CD4-positive, alpha-beta T cell treated with Interleukin-4 for 4 hours (primary cell): ENCODE data around the gene PVR.
"Not testable (repeated sequence)": the region's sequence is repeated elsewhere in the genome, so short reads cannot be mapped to it uniquely, and the experiment has no call there.

Experiments used
- DNase-seq: peaks from one replicate; pipeline ENCODE4 v3.0.0-alpha.2; 2020

Gene PVR

DNA sequence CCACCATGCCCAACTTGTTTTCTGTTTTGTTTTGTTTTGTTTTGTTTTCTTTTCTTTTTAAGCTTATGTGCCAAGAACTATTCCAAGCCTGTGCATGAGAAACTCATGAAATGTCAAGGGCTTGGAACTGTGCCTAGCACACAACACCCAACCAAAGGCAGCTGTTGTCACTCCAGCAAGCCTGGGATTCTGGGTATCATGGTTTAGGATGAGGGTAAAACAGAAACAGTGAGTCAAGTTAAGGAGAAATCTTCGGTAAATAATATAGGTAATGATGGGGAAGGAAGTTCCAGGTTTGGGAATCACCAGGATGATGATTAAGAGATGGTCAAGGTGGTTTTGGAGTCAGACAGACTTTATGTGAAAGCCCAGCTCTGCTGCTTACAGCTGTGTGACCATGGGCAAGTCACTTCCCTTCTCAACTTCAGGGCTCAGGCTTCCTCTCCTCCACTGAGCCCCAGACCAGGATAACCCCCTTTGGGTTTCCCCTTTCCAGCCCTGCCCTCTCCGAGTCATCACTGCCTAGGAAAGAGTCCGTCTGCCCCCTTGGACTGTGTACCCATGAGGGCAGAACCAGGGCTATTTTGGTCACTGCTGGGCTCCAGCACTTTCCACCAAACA lies 5.0 kb downstream of the PVR start:
- DNase-seq = no peak

DNA sequence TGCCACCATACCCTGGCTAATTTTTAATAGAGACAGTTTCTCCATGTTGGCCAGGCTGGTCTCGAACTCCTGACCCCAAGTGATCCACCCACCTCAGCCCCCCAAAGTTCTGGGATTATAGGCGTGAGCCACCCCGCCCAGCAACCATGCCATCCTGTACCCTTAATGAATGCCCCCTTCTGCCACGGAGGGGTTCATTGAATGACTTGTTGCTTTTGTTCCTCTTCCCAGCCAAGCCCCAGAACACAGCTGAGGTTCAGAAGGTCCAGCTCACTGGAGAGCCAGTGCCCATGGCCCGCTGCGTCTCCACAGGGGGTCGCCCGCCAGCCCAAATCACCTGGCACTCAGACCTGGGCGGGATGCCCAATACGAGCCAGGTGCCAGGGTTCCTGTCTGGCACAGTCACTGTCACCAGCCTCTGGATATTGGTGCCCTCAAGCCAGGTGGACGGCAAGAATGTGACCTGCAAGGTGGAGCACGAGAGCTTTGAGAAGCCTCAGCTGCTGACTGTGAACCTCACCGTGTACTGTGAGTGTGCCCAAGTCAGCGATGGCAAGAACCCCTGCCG lies 6.0 kb downstream of the PVR start:
- no peak for DNase-seq

DNA sequence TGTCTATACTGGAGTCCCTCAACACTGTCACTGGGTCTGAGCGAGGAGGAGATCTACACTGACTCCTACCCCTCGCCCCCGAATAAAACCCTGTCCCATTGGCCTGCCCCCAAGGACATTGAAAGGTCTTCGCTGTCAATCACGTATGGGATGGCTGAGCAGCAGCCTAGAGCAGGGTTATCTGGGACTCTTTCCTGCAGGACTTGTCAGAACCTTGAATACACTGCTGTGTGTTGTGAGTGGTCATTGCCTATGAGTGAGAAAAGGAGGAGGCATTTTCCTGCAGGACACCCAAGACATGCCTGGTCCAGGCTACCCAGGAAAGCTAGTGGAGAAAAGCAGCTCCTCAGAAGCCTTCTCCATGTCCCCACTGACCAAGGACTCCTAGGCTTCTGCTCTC lies 9.6 kb downstream of the PVR start:
- no peak for DNase-seq

DNA sequence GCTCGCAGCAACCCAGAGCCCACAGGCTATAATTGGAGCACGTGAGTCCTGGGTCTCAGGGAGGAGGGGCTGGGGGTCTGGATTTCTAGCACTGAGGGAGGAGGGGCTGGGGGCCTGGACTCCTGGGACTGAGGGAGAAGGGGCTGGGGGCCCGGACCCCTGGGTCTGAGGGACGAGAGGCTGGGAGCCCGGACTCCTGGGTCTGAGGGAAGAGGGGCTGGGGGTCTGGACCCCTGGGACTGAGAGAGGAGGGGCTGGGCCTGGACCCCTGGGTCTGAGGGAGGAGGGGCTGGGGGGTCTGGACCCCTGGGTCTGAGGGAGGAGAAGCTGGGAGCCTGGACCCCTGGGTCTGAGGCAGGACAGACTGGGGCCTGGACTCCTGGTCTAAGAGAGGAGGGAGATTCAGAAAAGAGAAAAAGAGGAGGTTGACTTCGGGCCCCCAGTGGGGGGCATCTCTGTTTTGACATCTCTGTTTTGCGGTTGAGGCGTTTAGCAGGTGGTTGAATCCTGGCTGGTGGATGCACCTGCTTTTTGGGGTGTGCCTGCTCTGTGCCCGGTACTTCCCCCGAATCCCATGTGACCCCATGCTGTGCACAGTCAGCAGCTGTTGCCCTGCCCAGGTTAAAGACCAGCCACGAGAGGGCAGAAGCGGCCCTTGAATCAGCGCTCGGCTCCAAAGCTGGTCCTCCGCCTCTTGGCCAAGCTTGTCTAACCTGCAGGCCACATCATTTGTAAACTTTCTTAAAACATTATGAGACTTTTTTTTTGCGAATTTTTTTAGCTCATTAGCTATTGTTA lies 10.5 kb downstream of the PVR start:
- DNase-seq = peak; percentile 72

DNA sequence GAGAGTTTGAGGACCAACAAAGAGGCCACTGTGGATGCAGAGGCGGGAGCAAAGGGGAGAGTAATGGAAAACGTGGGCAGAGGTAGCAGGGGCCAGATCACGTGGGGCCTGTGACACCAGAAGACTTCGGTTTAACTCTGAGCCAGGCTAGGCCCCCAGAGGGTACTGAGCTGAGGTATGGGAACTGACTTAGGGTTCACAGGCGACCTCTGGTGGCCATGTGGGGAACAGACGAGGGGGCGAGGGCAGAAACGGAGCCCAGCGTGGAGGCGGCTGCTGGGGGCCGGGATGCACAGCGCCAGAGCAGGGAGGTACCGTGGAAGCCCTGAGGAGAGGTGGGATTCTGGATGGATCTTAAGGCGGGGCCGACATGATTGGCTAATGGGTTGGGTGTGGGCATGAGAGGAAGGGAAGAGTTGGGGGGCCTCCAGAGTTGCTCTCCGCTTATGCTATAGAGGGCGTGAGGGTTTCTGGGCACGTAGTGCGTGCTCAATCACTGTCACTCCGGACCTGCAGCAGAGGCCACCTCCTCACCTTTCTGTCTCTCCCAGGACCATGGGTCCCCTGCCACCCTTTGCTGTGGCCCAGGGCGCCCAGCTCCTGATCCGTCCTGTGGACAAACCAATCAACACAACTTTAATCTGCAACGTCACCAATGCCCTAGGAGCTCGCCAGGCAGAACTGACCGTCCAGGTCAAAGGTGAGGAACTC lies 13.7 kb downstream of the PVR start:
- peak; percentile 45 for DNase-seq

DNA sequence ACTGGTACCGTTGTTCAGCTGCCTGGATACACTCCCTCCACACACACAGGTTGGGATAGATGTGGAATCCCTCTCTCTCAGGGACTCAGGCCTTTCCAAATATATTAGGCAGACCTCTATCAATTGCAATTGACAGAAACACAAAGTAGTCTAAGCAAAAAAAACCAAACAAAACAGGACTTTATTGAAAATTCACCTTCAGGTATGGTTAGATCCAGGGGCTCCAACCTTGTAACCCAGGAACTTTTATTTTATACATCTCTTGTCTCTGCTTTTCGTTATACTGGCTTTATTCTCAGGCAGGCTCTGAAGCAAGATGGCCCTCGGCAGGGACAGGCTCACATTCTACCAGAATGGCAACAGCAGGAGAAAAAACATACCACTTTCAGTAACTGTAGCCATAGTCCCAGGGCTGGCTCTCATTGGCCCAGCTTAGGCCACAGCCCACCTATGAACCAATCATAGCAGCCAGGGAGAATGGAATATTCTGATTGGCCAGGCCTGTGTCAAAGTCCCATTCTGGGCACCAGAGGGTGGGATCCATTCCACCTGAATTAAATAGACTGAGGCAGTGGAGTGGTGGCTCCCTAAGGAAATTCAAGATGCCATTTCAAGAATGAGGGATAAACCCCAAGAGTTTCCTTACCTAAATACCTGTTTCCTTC lies 14.5 kb downstream of the PVR start:
- no peak for DNase-seq

DNA sequence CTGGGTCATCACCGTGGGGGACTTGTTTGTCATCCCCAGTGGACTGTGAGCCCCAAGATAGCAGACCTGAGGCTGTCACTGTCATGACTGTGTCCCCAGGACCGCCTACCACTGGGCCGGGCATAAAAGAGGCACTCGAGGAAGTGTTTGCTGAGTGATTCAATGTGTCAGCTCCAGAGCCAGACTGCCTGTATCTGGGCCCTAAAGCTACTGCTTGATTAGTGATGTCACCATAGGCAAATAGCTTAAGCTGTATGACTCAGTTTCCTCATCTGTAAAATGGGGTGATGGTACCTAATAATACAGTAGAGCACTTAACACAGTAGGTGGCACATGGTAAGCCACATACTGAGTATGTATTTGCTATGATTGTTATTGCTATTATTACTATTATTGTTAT lies 16.4 kb downstream of the PVR start:
- DNase-seq = no peak

DNA sequence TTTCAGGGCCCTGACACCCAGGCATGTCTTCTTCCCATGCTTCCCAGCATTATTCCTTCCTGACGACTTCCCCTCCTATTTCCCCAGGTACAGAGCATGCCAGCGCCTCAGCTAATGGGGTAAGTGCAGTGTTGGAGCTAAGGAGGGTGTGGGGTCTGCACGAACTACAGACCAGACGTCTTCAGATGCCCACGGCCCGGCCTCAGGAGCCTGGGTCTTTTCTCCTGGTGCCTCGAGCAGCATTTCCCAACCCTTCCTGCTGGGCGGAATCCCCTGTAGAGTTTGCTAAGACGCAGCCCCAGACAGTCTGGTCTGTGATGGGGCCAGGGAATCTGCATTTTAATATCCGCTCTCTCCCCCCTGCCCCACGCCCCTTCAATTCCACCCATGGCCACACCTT lies 17.5 kb downstream of the PVR start:
- no peak for DNase-seq

DNA sequence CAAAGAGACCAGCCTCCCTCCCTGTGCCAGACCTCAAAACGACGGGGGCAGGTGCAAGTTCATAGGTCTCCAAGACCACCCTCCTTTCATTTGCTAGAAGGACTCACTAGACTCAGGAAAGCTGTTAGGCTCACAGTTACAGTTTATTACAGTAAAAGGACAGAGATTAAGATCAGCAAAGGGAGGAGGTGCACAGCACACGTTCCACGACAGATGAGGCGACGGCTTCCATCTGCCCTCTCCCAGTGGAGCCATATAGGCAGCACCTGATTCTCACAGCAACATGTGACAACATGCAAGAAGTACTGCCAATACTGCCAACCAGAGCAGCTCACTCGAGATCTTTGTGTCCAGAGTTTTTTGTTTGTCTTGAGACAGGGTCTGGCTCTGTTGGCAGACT lies 18.2 kb downstream of the PVR start:
- no peak for DNase-seq

DNA sequence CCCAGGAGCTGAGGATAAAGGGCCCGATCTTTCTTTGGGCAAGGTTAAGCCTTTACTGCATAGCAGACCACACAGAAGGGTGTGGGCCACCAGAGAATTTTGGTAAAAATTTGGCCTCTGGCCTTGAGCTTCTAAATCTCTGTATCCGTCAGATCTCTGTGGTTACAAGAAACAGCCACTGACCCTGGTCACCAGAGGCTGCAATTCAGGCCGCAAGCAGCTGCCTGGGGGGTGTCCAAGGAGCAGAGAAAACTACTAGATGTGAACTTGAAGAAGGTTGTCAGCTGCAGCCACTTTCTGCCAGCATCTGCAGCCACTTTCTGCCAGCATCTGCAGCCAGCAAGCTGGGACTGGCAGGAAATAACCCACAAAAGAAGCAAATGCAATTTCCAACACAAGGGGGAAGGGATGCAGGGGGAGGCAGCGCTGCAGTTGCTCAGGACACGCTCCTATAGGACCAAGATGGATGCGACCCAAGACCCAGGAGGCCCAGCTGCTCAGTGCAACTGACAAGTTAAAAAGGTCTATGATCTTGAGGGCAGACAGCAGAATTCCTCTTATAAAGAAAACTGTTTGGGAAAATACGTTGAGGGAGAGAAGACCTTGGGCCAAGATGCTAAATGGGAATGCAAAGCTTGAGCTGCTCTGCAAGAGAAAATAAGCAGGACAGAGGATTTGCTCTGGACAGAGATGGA lies 19.1 kb downstream of the PVR start:
- no peak for DNase-seq

DNA sequence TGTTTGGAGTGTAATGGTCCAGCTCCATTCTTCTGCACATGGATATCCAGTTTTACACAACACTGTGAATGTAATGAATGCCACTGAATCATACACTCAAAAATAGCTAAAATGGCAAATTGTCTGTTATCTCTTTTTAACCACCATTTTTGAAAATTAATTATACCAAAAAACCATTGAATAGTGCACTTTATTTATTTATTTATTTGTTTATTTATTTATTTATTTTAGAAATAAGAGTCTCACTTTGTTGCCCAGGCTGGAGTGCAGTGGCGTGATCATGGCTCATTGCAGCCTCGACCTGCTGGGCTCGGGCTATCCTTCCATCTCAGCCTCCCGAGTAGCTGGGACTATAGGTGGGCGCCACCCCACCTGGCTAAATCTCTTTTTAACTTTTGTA lies 20.3 kb downstream of the PVR start:
- DNase-seq = no peak

DNA sequence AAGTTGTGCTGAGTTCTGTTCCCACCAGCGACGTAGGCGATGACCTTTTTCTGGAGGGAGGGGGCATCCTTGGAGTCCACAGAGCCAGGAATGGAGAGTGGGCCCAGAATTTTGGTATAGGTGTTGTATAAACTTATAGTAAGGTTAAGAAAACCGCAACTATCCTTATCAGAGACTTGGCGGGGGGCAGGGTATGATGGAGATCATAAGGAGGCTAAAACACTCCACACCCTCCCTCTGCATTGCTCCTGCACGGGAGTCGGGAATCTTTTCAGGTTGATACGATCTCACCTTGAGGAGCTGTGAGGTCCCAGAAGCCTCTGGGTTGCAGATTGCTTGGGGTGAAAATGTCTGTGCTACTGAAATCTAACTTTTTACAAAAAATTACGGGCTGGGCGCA lies 21.3 kb downstream of the PVR start:
- DNase-seq = no peak

DNA sequence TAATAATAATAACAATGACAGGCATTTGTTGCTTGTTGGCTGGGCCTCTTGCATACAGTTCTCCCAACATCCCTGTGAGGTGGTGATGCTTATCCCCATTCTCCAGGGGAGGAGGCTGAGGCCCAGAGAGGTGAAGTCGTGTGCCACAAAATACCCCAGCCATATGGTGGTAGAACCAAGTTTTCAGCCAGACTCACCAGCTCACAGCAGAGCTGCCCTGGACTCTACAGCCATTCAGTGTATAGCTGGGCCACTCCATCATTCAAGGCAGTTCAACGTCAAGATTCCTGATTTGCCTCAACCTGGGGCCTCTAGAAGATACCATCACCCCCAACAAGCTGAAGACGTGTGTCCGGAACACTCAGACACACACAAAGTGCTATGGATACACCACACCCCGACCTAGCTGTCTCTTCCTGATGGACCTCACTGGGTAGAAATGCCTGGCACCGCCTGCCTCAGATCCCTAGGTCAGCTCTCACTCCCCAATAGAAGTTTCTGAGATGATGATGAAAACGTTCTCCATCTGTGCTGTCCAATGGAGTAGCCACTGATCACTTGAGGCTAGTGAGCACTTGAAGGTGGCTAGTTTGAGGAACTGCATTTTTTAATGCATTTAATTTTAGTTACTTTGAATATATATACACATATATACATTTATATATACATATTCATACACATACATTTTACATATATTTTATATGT lies 23.3 kb downstream of the PVR start:
- no peak for DNase-seq

DNA sequence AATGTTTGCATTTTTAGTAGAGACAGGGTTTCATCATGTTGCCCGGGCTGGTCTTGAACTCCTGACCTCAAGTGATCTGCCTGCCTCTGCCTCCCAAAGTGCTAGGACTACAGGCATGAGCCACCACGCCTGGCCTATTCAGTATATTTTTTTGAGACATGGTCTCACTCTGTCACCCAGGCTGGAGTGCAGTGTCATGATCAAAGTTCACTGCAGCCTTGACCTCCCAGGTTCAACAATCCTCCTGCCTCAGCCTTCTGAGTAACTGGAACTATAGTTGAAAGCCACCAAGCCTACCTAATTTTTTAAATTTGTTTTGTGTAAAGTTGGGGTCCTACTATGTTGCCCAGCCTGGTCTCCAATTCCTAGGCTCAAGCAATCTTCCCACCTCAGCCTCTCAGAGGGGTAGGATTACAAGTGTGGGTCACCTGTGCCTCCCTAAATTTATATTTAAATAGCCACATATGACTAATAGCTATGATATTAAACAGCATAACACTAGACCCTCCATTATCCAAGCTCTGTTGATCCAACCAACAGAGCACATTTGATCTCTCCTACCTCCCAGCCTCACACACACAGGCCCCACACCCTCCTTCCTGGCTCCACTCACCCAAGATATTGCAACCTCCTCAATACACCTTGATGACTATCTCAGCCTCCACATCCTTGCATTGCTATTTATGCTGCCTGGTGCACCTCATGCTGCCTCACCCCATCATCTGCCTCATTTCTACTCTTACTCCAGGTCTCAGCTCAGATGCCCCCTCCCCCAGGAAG lies 25.5 kb downstream of the PVR start:
- DNase-seq = no peak

DNA sequence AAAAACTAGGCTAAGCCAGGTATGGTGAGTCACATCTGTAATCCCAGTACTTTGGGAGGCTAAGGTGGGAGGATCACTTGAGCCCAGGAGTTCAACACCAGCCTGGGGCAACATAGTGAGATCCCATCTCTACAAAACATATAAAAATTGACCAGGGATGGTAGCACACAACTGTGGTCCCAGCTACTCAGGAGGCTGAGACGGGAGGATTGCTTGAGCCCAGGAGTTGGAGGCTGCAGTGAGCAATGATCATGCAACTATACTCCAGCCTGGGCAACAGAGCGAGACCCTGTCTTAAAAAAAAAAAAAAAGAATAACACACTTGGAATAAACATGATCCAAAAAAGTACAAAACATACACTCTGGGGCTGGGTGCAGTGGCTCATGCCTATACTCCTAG lies 26.3 kb downstream of the PVR start:
- DNase-seq = not testable (repeated sequence)

DNA sequence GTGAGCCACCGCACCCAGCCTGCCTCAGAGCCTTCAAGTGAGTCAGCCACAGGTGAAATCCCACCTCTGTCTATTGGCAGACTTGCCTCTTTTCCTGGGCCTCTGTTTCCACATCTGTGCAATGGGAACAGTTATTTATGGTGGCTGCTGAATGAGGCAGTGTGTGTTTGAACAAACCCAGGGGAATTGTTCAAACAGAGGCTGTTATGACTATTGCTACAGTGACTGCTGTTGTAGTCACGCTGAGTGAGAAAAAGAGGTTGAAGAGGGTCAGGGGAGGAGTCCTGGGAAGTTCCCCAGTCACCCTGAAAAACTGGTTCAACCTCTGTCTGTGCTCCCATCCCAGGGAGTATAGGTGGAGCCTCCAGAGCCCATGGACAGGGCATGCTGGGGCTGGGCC lies 27.7 kb downstream of the PVR start, which contains the start of gene CEACAM19:
Gene CEACAM19 (plus strand): TSS at position 83 of the 400 bp plus-strand sequence. CDS start 450 bp downstream, outside the sequence.
- DNase-seq = no peak

DNA sequence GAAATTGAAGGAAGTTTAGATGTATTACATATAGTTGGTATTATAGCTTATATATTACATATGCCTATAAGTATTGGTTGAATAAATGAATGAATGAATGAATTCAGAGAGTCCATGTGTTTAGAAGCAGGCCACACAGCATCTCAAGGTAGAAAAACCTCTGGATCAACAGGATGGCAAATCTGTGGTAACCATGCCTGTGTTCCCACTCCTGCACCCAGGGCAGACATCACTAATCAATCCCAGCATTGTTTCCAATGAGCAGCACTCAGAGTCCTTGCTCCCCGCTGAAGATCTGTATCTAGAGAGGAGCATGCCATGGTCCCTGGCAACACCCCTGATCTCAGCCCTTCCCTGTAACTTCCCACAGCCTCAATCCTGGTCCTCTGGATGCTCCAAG lies 28.5 kb downstream of the PVR start:
- DNase-seq = no peak

DNA sequence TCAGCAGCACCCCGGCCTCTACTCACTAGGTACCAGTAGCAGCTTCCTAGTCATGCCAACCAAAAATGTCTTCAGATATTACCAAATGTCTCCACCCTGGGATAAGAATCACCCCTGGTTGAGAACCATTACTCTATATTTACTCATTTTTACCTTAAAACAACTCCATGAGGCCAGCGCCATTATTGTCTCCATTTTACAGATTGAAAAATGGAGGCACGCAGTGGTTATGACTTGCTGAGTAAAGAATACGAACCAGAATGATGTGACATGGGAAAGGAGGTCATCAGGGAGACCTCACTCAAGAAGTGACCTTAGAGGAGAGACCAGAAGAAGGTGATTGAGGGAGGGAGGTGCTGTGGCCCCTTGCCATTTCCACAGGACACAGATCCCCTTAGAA lies 29.8 kb downstream of the PVR start:
- no peak for DNase-seq

DNA sequence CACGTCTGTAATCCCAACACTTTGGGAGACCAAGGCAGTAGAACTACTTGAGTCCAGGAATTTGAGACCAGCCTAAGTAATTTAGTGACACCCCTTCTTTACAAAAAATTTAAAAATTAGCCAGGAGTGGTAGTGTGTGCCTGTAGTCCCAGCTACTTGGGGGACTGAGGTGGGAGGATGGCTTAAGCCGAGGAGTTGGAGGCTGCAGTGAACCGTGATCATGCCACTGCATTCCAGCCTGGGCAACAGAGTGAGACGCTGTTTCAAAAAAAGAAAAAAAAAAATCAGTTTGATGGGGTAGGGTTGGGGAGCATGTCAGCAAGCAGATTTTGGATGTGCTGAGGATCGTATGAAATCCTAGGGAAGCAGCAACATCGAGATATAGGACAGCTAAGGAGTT lies 31.8 kb downstream of the PVR start:
- DNase-seq = no peak

DNA sequence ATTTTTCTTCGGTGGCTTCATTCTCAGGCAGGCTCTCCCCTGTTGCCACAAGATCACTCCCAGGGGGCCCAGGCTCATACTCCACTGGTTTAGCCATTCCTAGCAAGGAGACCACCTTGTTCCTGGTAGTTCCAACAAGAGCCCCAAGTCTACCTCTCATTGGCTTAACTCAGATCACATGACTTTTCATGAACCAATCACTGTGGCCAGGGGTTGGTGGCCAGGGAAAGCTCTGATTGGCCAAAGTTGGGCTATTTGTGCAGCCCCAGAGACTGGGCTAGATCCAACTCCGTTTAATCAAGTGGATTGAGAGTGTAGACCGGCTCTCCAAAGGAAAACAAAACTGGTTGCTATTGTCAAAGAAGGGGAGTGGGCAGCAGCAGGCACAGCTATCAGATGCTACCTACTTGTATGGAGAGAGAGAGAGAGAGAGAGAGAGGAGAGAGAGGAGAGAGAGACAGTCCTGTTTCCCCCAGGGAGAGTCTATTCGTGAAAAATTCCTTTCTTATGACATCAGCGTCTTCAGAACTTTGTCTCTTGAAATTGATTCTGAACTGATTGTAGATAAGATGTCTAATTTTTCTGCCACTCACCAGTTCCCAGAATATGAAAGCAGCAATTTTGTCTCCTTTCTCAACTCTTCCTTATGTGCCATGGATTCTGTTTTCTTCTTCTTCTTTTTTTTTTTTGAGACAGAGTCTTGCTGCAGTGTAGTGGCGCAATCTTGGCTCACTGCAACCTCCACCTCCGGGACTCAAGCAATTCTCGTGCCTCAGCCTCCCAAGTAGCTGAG lies 33.5 kb downstream of the PVR start:
- no peak for DNase-seq
